PC-9 (cell line): Measurements from ENCODE around the gene TRIM40. TPM values are rescaled to one million over a fixed set of nuclear protein-coding genes. Genes with fewer than 3 reads are reported as not detected.

ENCODE experiments used
- BruUV-seq: library from RNA; stranded (reverse); fragments of 400-500 nt; replicated peaks from 2 replicates; lab custom pipeline; 2021; lab: Mats Ljungman, UMichigan
- CTCF ChIA-PET: fragments of 300-600 bp; sonication (Branson Sonifier 250); formaldehyde crosslinking; loops from one replicate; lab custom pipeline; 2022; ENCODE audit warnings: antibody characterized with exemption; lab: Charles Lee
- POLR2A ChIA-PET: fragments of 300-600 bp; sonication (Branson Sonifier 250); formaldehyde crosslinking; loops from one replicate; lab custom pipeline; 2022; ENCODE audit warnings: antibody characterized with exemption; ENCODE audit not compliant: unreplicated experiment; lab: Charles Lee
- DNase-seq, 2 experiments: peaks; one replicate each; pipeline versions ENCODE4 v3.0.0 to v3.0.0-alpha.2; 2015 to 2022; ENCODE audit warnings: mixed read lengths in 1 of 2
- H2AFZ ChIP-seq: fragments of 200-600 bp; sonication (generic); 2 replicates; pipeline ENCODE4 v1.8.1; 2017; ENCODE audit warnings: antibody characterized with exemption
- H3F3A ChIP-seq: fragments of 200-600 bp; sonication (generic); 2 replicates; pipeline ENCODE4 v1.8.1; 2017; ENCODE audit warnings: antibody characterized with exemption, mild to moderate bottlenecking, low read depth; ENCODE audit not compliant: insufficient read depth
- H3K27ac ChIP-seq: fragments of 200-600 bp; sonication (generic); 2 replicates; pipeline ENCODE4 v1.6.1; 2016; ENCODE audit warnings: mixed run types
- H3K27me3 ChIP-seq: fragments of 200-600 bp; sonication (generic); 2 replicates; pipeline ENCODE4 v1.6.1; 2016; ENCODE audit warnings: low read depth, mixed run types; ENCODE audit not compliant: insufficient read depth
- H3K36me3 ChIP-seq: fragments of 200-600 bp; sonication (generic); 2 replicates; pipeline ENCODE4 v1.6.1; 2016; ENCODE audit warnings: low read depth, mixed run types
- H3K4me1 ChIP-seq: fragments of 200-600 bp; sonication (generic); replicated peaks from 2 replicates; pipeline ENCODE4 v1.6.1; 2016; ENCODE audit warnings: mixed run types; ENCODE audit not compliant: insufficient read depth
- H3K4me2 ChIP-seq: fragments of 200-600 bp; sonication (generic); 2 replicates; pipeline ENCODE4 v1.6.1; 2017; ENCODE audit warnings: mixed run types
- H3K4me3 ChIP-seq: fragments of 200-600 bp; sonication (generic); 2 replicates; pipeline ENCODE4 v1.6.1; 2016; ENCODE audit warnings: mixed run types
- H3K79me2 ChIP-seq: fragments of 200-600 bp; sonication (generic); 2 replicates; pipeline ENCODE4 v1.6.1; 2017; ENCODE audit warnings: low read depth, mixed run types
- H3K9me2 ChIP-seq: fragments of 200-600 bp; sonication (generic); 2 replicates; pipeline ENCODE4 v1.8.1; 2017; ENCODE audit warnings: mild to moderate bottlenecking; ENCODE audit not compliant: insufficient read depth
- H3K9me3 ChIP-seq: fragments of 200-600 bp; sonication (generic); 2 replicates; pipeline ENCODE4 v1.8.1; 2016; ENCODE audit warnings: low read depth; ENCODE audit not compliant: insufficient read depth
- H4K20me1 ChIP-seq: fragments of 200-600 bp; sonication (generic); 2 replicates; pipeline ENCODE4 v1.8.1; 2017; ENCODE audit not compliant: insufficient read depth
- EZH2 ChIP-seq: fragments of 200-600 bp; sonication (generic); IDR thresholded peaks from 2 replicates; pipeline ENCODE4 v1.8.0; 2017; ENCODE audit warnings: antibody characterized with exemption, low read depth
- intact Hi-C: fragments of 100-400 bp; cut with micrococcal nuclease; formaldehyde crosslinking; loops from one replicate; pipeline ENCODE4 v1.10.0; 2022; ENCODE audit not compliant: unreplicated experiment
- total RNA-seq: library from RNA; stranded (reverse); gene quantifications from 2 replicates; pipeline ENCODE4 v1.2.3, GENCODE V29; 2021
- TF ChIP-seq, protein P1 (sequence below): fragments of 200-600 bp; sonication (generic); conservative IDR thresholded peaks from 2 replicates; pipeline ENCODE4 v1.6.1; 2017; ENCODE audit warnings: mixed run types, antibody characterized with exemption, mild to moderate bottlenecking, moderate library complexity

TRIM40 gene
- total RNA-seq, 1 experiment from 2014 or later = not detected

DNA sequence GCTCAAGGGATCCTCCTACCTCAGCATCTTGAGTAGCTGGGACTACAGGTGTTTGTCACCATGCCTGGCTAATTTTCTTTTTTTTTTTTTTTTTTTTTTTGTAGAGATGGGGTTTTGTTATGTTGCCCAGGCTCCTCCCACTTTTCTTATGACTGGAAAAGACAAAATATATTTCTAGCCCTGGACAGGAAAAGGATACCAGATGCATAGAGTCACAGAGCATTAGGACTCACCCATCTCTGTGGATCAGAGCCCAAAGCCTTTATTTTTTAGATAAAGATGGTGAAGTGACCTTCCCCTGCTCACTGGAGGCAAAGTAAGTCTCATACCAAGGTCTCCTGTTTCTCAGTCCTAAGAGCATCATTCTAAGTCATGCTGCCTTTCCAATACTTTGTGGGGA is 21.6 kb downstream of the TRIM40 start:
- ChIA-PET CTCF (no interaction called here), POLR2A (no interaction called here)
- Histone ChIP-seq H3K4me1 (peaks cover 16% of the 10 kb centered on the region; the same call in 1 of the 2 replicates), H3K9me3 (no peaks in the 10 kb centered on the region), H3K36me3 (no peaks in the 10 kb centered on the region), H3K4me3 (no peak overlapping the region), H3F3A (no peaks in the 10 kb centered on the region), H3K9me2 (no peaks in the 10 kb centered on the region), H2AFZ (no peak overlapping the region), H3K27me3 (no peaks in the 10 kb centered on the region), H4K20me1 (no peaks in the 10 kb centered on the region), H3K79me2 (no peaks in the 10 kb centered on the region), H3K4me2 (no peak overlapping the region), H3K27ac (no peak overlapping the region)
- intact Hi-C loops = no loop called here
- TF ChIP-seq, protein P1, sequence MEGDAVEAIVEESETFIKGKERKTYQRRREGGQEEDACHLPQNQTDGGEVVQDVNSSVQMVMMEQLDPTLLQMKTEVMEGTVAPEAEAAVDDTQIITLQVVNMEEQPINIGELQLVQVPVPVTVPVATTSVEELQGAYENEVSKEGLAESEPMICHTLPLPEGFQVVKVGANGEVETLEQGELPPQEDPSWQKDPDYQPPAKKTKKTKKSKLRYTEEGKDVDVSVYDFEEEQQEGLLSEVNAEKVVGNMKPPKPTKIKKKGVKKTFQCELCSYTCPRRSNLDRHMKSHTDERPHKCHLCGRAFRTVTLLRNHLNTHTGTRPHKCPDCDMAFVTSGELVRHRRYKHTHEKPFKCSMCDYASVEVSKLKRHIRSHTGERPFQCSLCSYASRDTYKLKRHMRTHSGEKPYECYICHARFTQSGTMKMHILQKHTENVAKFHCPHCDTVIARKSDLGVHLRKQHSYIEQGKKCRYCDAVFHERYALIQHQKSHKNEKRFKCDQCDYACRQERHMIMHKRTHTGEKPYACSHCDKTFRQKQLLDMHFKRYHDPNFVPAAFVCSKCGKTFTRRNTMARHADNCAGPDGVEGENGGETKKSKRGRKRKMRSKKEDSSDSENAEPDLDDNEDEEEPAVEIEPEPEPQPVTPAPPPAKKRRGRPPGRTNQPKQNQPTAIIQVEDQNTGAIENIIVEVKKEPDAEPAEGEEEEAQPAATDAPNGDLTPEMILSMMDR = no peak
- TF ChIP-seq EZH2 = no peak
- no TSS peak for BruUV-seq
- DNase-seq = no peak

DNA sequence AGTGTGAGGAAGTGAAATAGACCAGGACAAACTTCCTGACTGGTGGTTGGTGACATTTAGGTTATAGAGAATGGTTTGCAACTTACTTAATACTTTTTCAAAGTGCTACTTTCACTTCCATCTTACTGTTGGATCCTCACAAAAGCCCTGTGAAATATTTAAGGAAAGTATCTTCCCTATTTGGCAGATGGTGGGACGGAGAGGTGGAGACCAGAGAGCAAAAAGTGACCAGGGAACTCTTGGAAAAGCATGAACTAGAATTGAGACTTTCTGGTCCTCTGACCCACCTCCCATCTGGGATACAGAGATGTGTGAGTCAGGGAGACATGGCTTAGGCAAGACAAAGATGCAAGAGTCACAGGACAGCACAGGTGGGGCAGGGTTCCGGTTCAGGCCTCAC is 22.1 kb downstream of the TRIM40 start:
- TF ChIP-seq, protein P1 = no peak
- TF ChIP-seq EZH2 = no peak
- no peaks in the 10 kb centered on the region for H3K9me2 ChIP-seq
- H3K27ac ChIP-seq = no peak overlapping the region
- ChIA-PET CTCF (no interaction called here), POLR2A (no interaction called here)
- intact Hi-C loops = no loop called here
- no peaks in the 10 kb centered on the region for H3F3A ChIP-seq
- H3K36me3 ChIP-seq = no peaks in the 10 kb centered on the region
- DNase-seq = no peak
- H3K9me3 ChIP-seq = no peaks in the 10 kb centered on the region
- H3K27me3 ChIP-seq = no peaks in the 10 kb centered on the region
- no TSS peak for BruUV-seq
- no peak overlapping the region for H3K4me2 ChIP-seq
- no peak overlapping the region for H3K4me3 ChIP-seq
- H2AFZ ChIP-seq = no peak overlapping the region
- peaks cover 16% of the 10 kb centered on the region; the same call in 1 of the 2 replicates for H3K4me1 ChIP-seq
- H3K79me2 ChIP-seq = no peaks in the 10 kb centered on the region
- H4K20me1 ChIP-seq = no peaks in the 10 kb centered on the region

DNA sequence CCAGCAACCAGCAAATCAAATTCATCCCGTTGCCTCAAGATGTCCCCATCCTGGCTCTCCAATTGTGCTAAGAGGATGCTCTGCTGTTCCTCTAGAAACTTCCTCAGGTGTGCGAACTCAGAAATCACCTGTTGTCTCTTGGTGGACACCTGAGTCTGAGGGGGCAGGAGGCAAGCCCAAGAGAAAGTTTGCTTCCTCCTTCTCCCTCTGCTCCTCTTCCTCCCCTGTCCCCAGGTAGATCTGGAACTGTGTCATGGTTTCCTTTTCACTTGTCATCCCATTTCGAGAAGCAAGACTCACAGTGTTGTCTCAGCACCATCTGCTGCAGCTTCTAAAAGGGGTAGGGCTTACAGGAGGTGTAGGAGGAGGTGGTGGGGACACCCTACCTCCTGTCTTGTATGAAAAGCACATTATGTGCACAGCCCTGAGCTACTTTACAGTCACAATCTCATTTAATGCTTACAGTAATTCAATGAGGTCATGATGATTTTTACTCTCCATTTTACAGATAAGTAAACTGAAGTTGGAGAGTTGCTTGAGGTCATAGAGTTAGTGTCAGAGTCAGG is 22.6 kb downstream of the TRIM40 start:
- Histone ChIP-seq H3K4me3 (no peak overlapping the region), H3F3A (no peaks in the 10 kb centered on the region), H4K20me1 (no peaks in the 10 kb centered on the region), H3K27ac (no peak overlapping the region), H3K36me3 (no peaks in the 10 kb centered on the region), H3K9me2 (no peaks in the 10 kb centered on the region), H2AFZ (0 out of 2 replicates have a peak overlapping the region, but pooled peaks have one; percentile 17), H3K27me3 (no peaks in the 10 kb centered on the region), H3K79me2 (no peaks in the 10 kb centered on the region), H3K4me1 (peaks cover 16% of the 10 kb centered on the region; the same call in 1 of the 2 replicates), H3K4me2 (no peak overlapping the region), H3K9me3 (no peaks in the 10 kb centered on the region)
- intact Hi-C loops = no loop called here
- ChIA-PET CTCF (no interaction called here), POLR2A (no interaction called here)
- DNase-seq = no peak
- no TSS peak for BruUV-seq
- TF ChIP-seq, protein P1 = no peak
- no peak for TF ChIP-seq EZH2
